CD8-positive, alpha-beta memory T cell (primary cell): Measurements from ENCODE around the gene KNDC1. TPM values are rescaled to one million over a fixed set of nuclear protein-coding genes. Genes with fewer than 3 reads are reported as not detected.
A peak's percentile ranks its signal among the peaks of the same experiment; 100 is the strongest.

Source experiments
- CTCF ChIA-PET: fragments of 350-600 bp; sonication (Branson Sonifier 250); formaldehyde crosslinking; loops from one replicate; lab custom pipeline; 2021; ENCODE audit warnings: antibody characterized with exemption; lab: Charles Lee
- POLR2A ChIA-PET: fragments of 350-600 bp; sonication (Branson Sonifier 250); formaldehyde crosslinking; loops from one replicate; lab custom pipeline; 2021; ENCODE audit warnings: antibody characterized with exemption; lab: Charles Lee
- DNase-seq, 5 donors: peaks; one replicate each; pipeline versions ENCODE4 v3.0.0 to v3.0.0-alpha.2; 2020 to 2022; ENCODE audit warnings: mixed read lengths in 1 of 5
- H3K27ac ChIP-seq: one replicate; pipeline ENCODE4 v1.7.0; 2013; ENCODE audit warnings: low read depth, mild to moderate bottlenecking, low read length, moderate library complexity
- H3K27me3 ChIP-seq: 2 replicates; pipeline ENCODE4 v1.7.0; 2013; ENCODE audit warnings: low read length, mild to moderate bottlenecking; ENCODE audit not compliant: insufficient read depth, poor library complexity, severe bottlenecking
- H3K36me3 ChIP-seq: 2 replicates; pipeline ENCODE4 v1.7.0; 2013; ENCODE audit warnings: mild to moderate bottlenecking, low read length, moderate library complexity; ENCODE audit not compliant: insufficient read depth
- H3K4me1 ChIP-seq: 2 replicates; pipeline ENCODE4 v1.7.0; 2013; ENCODE audit warnings: mild to moderate bottlenecking, low read length, moderate library complexity; ENCODE audit not compliant: insufficient read depth
- H3K4me3 ChIP-seq: 2 replicates; pipeline ENCODE4 v1.7.0; 2013; ENCODE audit warnings: mild to moderate bottlenecking, low read length
- H3K9me3 ChIP-seq: 2 replicates; pipeline ENCODE4 v1.7.0; 2013; ENCODE audit warnings: mild to moderate bottlenecking, low read length
- H3K27ac Mint-ChIP-seq, 8 donors: one replicate each; pipeline ENCODE4 v1.8.0; 2020 to 2021; ENCODE audit warnings: mixed read lengths in 8 of 8, mild to moderate bottlenecking in 6 of 8, inconsistent platforms in 3 of 8, moderate library complexity in 3 of 8
- H3K27me3 Mint-ChIP-seq, 2 donors: one replicate each; pipeline ENCODE4 v1.8.0; 2020 to 2021; ENCODE audit warnings: mixed read lengths in 2 of 2, mild to moderate bottlenecking in 1 of 2, moderate library complexity in 1 of 2
- H3K36me3 Mint-ChIP-seq, 3 donors: one replicate each; pipeline ENCODE4 v1.8.0; 2020 to 2021; ENCODE audit warnings: mixed read lengths in 3 of 3, inconsistent platforms in 1 of 3, mild to moderate bottlenecking in 1 of 3
- H3K4me1 Mint-ChIP-seq, 3 donors: one replicate each; pipeline ENCODE4 v1.8.0; 2020 to 2021; ENCODE audit warnings: mixed read lengths in 3 of 3, inconsistent platforms in 1 of 3, mild to moderate bottlenecking in 1 of 3
- H3K4me3 Mint-ChIP-seq, 7 donors: one replicate each; pipeline ENCODE4 v1.8.0; 2020 to 2021; ENCODE audit warnings: mixed read lengths in 7 of 7, mild to moderate bottlenecking in 6 of 7, moderate library complexity in 4 of 7, inconsistent platforms in 2 of 7
- H3K9me3 Mint-ChIP-seq, 5 donors: one replicate each; pipeline ENCODE4 v1.8.0; 2020 to 2022; ENCODE audit warnings: mixed read lengths in 5 of 5, mild to moderate bottlenecking in 3 of 5, moderate library complexity in 2 of 5, inconsistent platforms in 1 of 5
- polyA plus RNA-seq: library from polyadenylated mRNA; unstranded; fragments of 300-500 nt; fragmentation: Illumina TruSeq; gene quantifications from one replicate; pipeline ENCODE4 v1.2.3, GENCODE V29; 2021
- total RNA-seq, 2 experiments: library from RNA; stranded (reverse); gene quantifications; one replicate each; pipeline ENCODE4 v1.2.3, GENCODE V29; 2021

KNDC1 gene
- total and polyA plus RNA-seq, 3 experiments from 2014 or later: 0.05 TPM; not detected in 2

GRCh38 chr10:133209641-133210040 lies 49.6 kb downstream of the KNDC1 start:
- Histone ChIP-seq H3K4me1 (no peaks in the 10 kb centered on the region), H3K27me3 (no peaks in the 10 kb centered on the region), H3K36me3 (no peaks in the 10 kb centered on the region), H3K9me3 (no peaks in the 10 kb centered on the region), H3K4me3 (no peak overlapping the region), H3K27ac (no peak overlapping the region)
- Mint-ChIP-seq H3K4me3 (no peak overlapping the region), H3K36me3 (no peaks in the 10 kb centered on the region), H3K27ac (no peak overlapping the region), H3K4me1 (peaks cover 0 to 5% (median 0%) of the 10 kb centered on the region in 3 donors), H3K9me3 (no peaks in the 10 kb centered on the region), H3K27me3 (peaks cover 0 to 3% of the 10 kb centered on the region in 2 donors)
- POLR2A ChIA-PET: no interaction called here
- no peak for DNase-seq
- CTCF ChIA-PET: no interaction called here

- Mint-ChIP-seq H3K27me3 (peaks cover 0 to 3% of the 10 kb centered on the region in 2 donors), H3K27ac (peak overlapping the region in 1 of 8 donors; percentile 33), H3K4me1 (peaks cover 0 to 5% (median 0%) of the 10 kb centered on the region in 3 donors), H3K36me3 (no peaks in the 10 kb centered on the region), H3K9me3 (no peaks in the 10 kb centered on the region), H3K4me3 (peak overlapping the region in 2 of 7 donors; percentile 13 to 28)
- DNase-seq: no peak
- CTCF ChIA-PET: no interaction called here
- no peak overlapping the region for H3K4me3 ChIP-seq
- H3K27me3 ChIP-seq: no peaks in the 10 kb centered on the region
- H3K36me3 ChIP-seq: no peaks in the 10 kb centered on the region
- POLR2A ChIA-PET: no interaction called here
- no peaks in the 10 kb centered on the region for H3K9me3 ChIP-seq
- H3K27ac ChIP-seq: no peak overlapping the region
- H3K4me1 ChIP-seq: no peaks in the 10 kb centered on the region
Observed at GRCh38 chr10:133210398-133211140, 50.5 kb downstream of the KNDC1 start.

GRCh38 chr10:133211141-133211830 lies 51.3 kb downstream of the KNDC1 start:
- no peak for DNase-seq
- no peak overlapping the region for H3K4me3 ChIP-seq
- no peaks in the 10 kb centered on the region for H3K9me3 ChIP-seq
- ChIA-PET CTCF (no interaction called here), POLR2A (no interaction called here)
- no peaks in the 10 kb centered on the region for H3K9me3 Mint-ChIP-seq
- no peak overlapping the region for H3K4me3 Mint-ChIP-seq
- H3K27me3 ChIP-seq: no peaks in the 10 kb centered on the region
- H3K27me3 Mint-ChIP-seq: peaks cover 2 to 3% of the 10 kb centered on the region in 2 donors
- peaks cover 0 to 5% (median 0%) of the 10 kb centered on the region in 3 donors for H3K4me1 Mint-ChIP-seq
- no peaks in the 10 kb centered on the region for H3K4me1 ChIP-seq
- H3K27ac ChIP-seq: no peak overlapping the region
- no peaks in the 10 kb centered on the region for H3K36me3 Mint-ChIP-seq
- no peak overlapping the region for H3K27ac Mint-ChIP-seq
- no peaks in the 10 kb centered on the region for H3K36me3 ChIP-seq

- Mint-ChIP-seq H3K36me3 (no peaks in the 10 kb centered on the region), H3K27ac (no peak overlapping the region), H3K4me1 (peaks cover 0 to 5% (median 0%) of the 10 kb centered on the region in 3 donors), H3K4me3 (no peak overlapping the region), H3K27me3 (peaks cover 5 to 7% of the 10 kb centered on the region in 2 donors), H3K9me3 (no peaks in the 10 kb centered on the region)
- Histone ChIP-seq H3K4me3 (no peak overlapping the region), H3K9me3 (no peaks in the 10 kb centered on the region), H3K27me3 (no peaks in the 10 kb centered on the region), H3K4me1 (no peaks in the 10 kb centered on the region), H3K27ac (no peak overlapping the region), H3K36me3 (no peaks in the 10 kb centered on the region)
- ChIA-PET CTCF (no interaction called here), POLR2A (no interaction called here)
- DNase-seq: no peak
Observed at GRCh38 chr10:133211959-133212852, 52.2 kb downstream of the KNDC1 start.

GRCh38 chr10:133212853-133213494 lies 53.0 kb downstream of the KNDC1 start:
- CTCF ChIA-PET: no interaction called here
- H3K27me3 Mint-ChIP-seq: peaks cover 5 to 7% of the 10 kb centered on the region in 2 donors
- no peaks in the 10 kb centered on the region for H3K36me3 ChIP-seq
- H3K4me3 Mint-ChIP-seq: no peak overlapping the region
- H3K4me1 Mint-ChIP-seq: peaks cover 0 to 5% (median 0%) of the 10 kb centered on the region in 3 donors
- no peak overlapping the region for H3K27ac ChIP-seq
- no peak for DNase-seq
- no peaks in the 10 kb centered on the region for H3K36me3 Mint-ChIP-seq
- H3K27ac Mint-ChIP-seq: no peak overlapping the region
- no peak overlapping the region for H3K4me3 ChIP-seq
- no peaks in the 10 kb centered on the region for H3K27me3 ChIP-seq
- no peaks in the 10 kb centered on the region for H3K9me3 Mint-ChIP-seq
- POLR2A ChIA-PET: no interaction called here
- no peaks in the 10 kb centered on the region for H3K9me3 ChIP-seq
- H3K4me1 ChIP-seq: no peaks in the 10 kb centered on the region

- Histone ChIP-seq H3K27me3 (no peaks in the 10 kb centered on the region), H3K36me3 (no peaks in the 10 kb centered on the region), H3K4me3 (no peak overlapping the region), H3K27ac (no peak overlapping the region), H3K9me3 (no peaks in the 10 kb centered on the region), H3K4me1 (no peaks in the 10 kb centered on the region)
- H3K27me3 Mint-ChIP-seq: peaks cover 5 to 10% of the 10 kb centered on the region in 2 donors
- no peak for DNase-seq
- POLR2A ChIA-PET: no interaction called here
- CTCF ChIA-PET: no interaction called here
- no peak overlapping the region for H3K4me3 Mint-ChIP-seq
- H3K4me1 Mint-ChIP-seq: peaks cover 0 to 5% (median 0%) of the 10 kb centered on the region in 3 donors
- H3K36me3 Mint-ChIP-seq: no peaks in the 10 kb centered on the region
- no peak overlapping the region for H3K27ac Mint-ChIP-seq
- no peaks in the 10 kb centered on the region for H3K9me3 Mint-ChIP-seq
Observed at GRCh38 chr10:133213641-133214467, 53.8 kb downstream of the KNDC1 start.
